GM18499 (cell line): Measurements from ENCODE around the gene CUTC.
"Not testable (repeated sequence)": the region's sequence is repeated elsewhere in the genome, so short reads cannot be mapped to it uniquely, and the experiment has no call there.

Experiments used
- ATAC-seq: cut with Tn5 transposase; IDR thresholded peaks from one replicate; pipeline ENCODE4 v1.9.1; 2021; ENCODE audit warnings: moderate number of reproducible peaks; ENCODE audit not compliant: insufficient read depth, unreplicated experiment

CUTC gene

GRCh38 chr10:99740933-99741559 lies 9.0 kb downstream of the CUTC start:
- no peak for ATAC-seq

DNA sequence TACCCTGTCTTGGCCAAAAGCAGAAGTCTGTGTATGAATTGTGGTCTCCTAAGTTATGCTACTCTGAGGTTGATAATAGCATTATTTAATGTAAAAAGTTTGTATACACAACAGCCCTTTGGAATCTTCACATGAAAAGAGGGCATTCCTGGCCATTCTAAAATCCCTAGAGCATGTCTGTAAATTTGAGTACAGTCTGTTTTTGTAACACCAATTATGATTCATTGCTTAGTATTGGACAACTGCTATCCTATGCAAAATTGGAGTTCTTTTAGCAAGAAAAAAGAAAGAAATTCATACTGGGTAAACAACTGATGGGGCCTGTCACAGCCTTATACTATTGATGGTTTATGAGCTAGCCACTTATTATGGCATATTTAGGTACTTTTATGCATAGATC lies 10.2 kb downstream of the CUTC start:
- ATAC-seq = no peak

DNA sequence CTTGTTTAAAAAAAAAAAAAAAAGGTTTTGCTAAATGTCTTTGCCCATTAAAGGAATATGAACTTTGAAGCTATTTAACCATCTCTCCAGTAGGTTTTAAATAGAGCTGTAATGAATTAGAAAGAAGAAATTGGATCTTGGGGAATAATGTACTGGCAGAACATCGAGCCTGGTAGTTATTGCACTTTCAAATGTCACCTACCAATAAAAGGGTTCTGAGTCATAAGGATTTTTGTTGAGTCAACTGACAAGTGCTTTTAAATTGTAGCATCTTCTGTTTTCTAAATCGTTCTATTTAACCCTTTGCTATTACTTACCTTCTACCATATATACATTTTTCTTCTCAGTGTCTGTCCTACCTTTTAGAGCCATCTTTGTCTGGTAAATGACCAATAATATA lies 10.7 kb downstream of the CUTC start:
- ATAC-seq = no peak

- no peak for ATAC-seq
Measured at GRCh38 chr10:99743841-99744240, 11.8 kb downstream of the CUTC start.

- not testable (repeated sequence) for ATAC-seq
Measured at GRCh38 chr10:99746166-99746565, 14.1 kb downstream of the CUTC start.

DNA sequence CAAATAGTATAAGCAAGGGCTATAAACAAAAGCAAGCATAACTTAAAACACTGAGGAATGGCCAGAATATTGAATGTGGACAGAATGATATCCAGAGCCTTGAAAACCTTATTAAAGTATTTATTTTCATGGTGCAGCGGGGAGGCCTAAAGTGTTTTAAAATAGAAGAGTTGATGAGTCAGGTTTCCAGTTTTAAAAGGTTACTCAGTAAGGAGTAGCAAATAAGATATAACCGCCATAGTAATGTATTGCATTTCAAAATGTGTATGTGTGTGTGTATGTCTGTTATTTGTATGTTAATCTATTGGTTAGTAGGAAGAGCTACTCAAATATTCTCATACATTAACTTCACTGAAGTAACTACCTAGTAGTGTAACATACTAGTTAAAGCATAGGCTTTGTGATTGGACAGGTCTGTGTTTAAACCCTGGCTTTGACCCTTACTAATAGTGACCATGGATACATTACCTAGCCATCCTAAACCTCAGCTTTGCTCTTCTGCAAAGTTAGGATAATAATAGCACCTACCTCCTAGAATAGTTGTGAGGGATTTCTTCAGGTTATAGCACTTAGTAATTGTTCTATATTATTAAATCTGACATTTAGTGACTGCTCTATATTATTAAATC lies 16.9 kb downstream of the CUTC start:
- no peak for ATAC-seq

GRCh38 chr10:99750641-99751040 lies 18.6 kb downstream of the CUTC start:
- ATAC-seq = no peak

- no peak for ATAC-seq
Measured at GRCh38 chr10:99754670-99755069, 22.6 kb downstream of the CUTC start.

GRCh38 chr10:99756159-99756558 lies 24.1 kb downstream of the CUTC start:
- no peak for ATAC-seq

- ATAC-seq = no peak
Measured at GRCh38 chr10:99758211-99758891, 26.3 kb downstream of the CUTC start.

DNA sequence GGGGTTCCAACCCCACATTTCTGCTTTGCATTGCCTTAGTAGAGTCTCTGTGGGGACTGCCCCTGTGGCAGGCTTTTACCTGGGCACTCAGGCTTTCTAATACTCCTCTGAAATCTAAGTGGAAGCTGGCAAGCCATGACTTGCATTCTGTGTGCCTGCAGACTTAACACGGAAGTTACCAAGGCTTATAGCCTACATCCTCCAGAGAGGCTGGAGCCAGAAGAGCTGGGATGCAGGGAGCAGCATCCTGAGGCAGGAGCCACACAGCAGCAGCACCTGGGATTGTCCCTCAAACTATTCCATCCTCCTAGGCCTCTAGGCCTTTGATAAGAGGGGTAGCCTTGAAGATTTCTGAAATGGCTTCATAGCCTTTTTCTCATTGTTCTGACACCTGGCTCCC lies 28.3 kb downstream of the CUTC start:
- no peak for ATAC-seq

GRCh38 chr10:99761365-99761764 lies 29.3 kb downstream of the CUTC start:
- no peak for ATAC-seq

GRCh38 chr10:99765672-99766301 lies 33.8 kb downstream of the CUTC start:
- no peak for ATAC-seq

- no peak for ATAC-seq
Measured at GRCh38 chr10:99766302-99766681, 34.3 kb downstream of the CUTC start.

DNA sequence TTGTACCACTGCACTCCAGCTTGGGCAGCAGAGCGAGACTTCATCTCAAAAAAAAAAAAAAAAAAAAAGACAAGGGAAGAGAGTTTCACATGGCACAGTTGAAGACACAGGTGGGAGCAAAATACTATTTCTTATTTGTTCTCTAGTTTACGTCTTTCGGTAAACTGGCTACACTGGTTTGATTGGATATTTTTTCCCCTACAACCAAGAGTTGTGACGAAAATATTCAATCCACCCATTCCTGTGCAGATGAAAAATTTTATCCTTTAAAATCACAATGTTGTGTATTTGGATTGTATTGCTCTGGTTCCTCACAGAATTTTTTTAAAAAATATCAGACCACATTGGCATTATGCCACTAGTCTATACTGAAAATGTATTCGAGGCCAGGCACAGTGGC lies 35.9 kb downstream of the CUTC start:
- no peak for ATAC-seq

GRCh38 chr10:99768556-99768955 lies 36.5 kb downstream of the CUTC start:
- no peak for ATAC-seq

DNA sequence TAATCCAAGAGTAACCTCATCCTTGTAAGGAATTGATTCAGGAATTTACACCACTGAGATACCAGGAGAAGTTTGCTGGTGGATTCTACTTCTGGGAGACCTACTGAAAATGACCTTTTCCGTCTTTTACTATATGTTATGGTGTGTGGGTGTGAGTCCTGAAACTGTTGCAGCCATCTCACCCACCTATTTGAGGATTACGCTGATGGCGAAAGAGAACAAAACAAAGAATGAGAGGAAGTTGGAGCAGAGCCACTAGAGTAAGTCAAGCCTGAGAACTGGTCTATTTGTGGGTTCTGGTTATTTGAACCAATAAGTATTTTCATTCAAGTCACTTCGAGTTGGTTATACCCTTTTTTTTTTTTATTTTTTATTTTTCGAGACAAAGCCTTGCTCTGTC lies 37.7 kb downstream of the CUTC start:
- no peak for ATAC-seq

DNA sequence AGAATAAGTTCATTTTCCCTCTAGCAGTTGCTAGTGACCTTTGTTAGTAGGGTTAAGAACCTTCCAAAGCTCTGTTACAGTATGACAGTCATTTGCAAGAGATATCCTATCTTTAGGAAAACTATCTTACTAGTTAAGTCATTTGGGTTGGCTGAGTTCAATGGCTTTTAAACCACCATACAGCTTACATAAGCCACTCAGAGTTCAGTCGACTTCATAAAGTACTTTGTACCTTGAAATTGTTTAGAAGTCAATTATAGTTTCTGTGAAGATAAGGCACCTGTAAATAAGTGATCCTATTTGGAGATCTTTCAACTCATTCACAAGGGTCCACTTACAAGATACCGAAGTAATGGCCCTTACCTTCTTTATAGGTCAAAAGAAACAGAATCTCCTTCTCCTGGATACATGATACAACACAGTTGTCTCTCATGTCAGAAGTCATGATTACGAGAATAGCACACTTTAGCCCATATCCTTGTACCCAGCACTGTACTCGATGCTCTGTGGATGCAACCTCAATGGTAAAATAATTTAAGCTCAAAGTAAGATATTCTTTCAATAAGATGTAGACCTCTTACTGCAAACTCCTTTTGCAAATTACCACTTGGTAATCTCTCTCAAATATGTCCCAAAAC lies 38.5 kb downstream of the CUTC start:
- no peak for ATAC-seq

GRCh38 chr10:99775850-99776249 lies 43.8 kb downstream of the CUTC start:
- ATAC-seq = no peak

- no peak for ATAC-seq
Measured at GRCh38 chr10:99777918-99778714, 46.1 kb downstream of the CUTC start.
